ENCODE measurements around the gene MEN1.
A peak's percentile ranks its signal among the peaks of the same experiment; 100 is the strongest.

MEN1 gene

DNA sequence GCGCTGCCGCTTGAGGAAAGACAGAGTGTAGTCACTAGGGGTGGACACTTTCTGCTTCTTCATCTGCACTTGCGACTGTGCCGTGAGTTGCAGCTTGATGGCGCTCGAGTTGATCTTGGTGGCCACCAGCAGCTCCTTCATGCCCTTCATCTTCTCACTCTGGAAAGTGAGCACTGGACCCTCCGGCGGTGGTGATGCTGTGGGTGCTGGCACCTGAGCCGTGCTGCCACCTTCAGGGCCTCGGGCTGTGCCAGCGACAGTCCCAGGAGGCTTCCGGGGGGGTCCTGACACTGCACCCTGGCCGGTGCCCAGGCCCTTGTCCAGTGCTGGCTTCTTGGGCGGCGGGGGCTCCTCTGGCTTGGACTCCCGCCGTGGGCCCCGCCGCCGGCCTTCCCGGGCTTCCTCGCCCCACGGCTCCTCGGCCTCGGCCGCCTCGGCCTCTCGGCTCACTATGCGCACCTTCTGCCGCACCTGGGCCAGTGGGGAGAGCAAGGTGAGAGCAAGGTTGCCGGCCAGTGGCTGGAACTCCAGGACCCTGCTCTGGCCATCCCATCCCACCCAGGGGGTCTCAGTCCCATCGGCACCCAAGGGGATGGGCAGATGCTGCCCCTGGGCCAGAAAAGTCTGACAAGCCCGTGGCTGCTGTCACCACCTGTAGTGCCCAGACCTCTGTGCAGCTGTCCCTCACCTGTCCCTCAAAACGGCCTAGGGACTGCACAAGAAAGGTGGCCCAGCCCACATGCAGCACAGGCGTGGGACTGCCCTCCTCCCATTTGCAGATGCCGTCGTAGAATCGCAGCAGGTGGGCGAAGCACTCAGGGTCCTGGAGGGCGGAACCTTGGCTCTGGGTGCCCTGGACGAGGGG lies 5.8 kb downstream of the MEN1 start:
- peaks cover 5% of the 10 kb centered on the region for H3K4me1 ChIP-seq (ENCODE audit: insufficient read depth, poor library complexity, severe bottlenecking)
- H3K9me3 ChIP-seq (ENCODE audit: severe bottlenecking): no peaks in the 10 kb centered on the region
- H3K27ac ChIP-seq (ENCODE audit: poor library complexity, severe bottlenecking): peak overlapping the region; percentile 70
- H3K36me3 ChIP-seq (ENCODE audit: low read depth): peaks cover 26% of the 10 kb centered on the region
- no peaks in the 10 kb centered on the region for H3K27me3 ChIP-seq (ENCODE audit: insufficient read depth, poor library complexity, severe bottlenecking)
- DNase-seq (ENCODE audit: low spot score): no peak
- TF ChIP-seq, protein P1, sequence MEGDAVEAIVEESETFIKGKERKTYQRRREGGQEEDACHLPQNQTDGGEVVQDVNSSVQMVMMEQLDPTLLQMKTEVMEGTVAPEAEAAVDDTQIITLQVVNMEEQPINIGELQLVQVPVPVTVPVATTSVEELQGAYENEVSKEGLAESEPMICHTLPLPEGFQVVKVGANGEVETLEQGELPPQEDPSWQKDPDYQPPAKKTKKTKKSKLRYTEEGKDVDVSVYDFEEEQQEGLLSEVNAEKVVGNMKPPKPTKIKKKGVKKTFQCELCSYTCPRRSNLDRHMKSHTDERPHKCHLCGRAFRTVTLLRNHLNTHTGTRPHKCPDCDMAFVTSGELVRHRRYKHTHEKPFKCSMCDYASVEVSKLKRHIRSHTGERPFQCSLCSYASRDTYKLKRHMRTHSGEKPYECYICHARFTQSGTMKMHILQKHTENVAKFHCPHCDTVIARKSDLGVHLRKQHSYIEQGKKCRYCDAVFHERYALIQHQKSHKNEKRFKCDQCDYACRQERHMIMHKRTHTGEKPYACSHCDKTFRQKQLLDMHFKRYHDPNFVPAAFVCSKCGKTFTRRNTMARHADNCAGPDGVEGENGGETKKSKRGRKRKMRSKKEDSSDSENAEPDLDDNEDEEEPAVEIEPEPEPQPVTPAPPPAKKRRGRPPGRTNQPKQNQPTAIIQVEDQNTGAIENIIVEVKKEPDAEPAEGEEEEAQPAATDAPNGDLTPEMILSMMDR (IDR thresholded peaks at IDR 0.05; ENCODE audit: poor library complexity, severe bottlenecking): no peak
- ATAC-seq (ENCODE audit: low read depth): no peak
- H3K4me3 ChIP-seq (ENCODE audit: severe bottlenecking): no peak overlapping the region

DNA sequence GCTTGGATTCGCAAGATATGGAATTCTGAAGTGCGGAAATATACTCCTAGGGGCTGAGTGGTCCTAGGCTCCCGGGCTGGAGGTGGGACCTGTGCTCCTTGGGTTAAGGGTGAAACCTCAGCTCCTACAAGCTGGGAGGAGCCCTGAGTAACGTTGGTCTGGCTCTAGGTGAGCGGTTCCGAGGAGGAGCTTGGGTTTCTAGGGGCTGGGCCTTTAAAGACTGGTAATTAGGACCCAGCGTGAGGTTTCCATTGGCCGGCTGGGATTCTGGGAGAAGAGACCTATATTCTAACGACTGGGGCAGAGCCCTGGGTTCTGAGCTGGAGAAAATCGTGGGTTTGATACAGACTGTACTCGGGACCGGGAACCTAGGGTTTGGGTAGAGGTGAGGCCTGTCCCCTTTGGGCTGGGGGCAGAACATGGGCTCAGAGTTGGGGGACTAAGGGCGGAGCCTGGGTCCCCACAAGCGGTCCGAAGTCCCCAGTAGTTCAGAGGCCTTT lies 6.5 kb downstream of the MEN1 start:
- H3K36me3 ChIP-seq (ENCODE audit: low read depth): peaks cover 26% of the 10 kb centered on the region
- DNase-seq (ENCODE audit: low spot score) (no peak), ATAC-seq (ENCODE audit: low read depth) (peak; percentile 46)
- peak overlapping the region; percentile 38 for H3K4me3 ChIP-seq (ENCODE audit: severe bottlenecking)
- TF ChIP-seq, protein P1 (IDR thresholded peaks at IDR 0.05; ENCODE audit: poor library complexity, severe bottlenecking): no peak
- H3K4me1 ChIP-seq (ENCODE audit: insufficient read depth, poor library complexity, severe bottlenecking): peaks cover 5% of the 10 kb centered on the region
- H3K27ac ChIP-seq (ENCODE audit: poor library complexity, severe bottlenecking): peak overlapping the region; percentile 70
- no peaks in the 10 kb centered on the region for H3K9me3 ChIP-seq (ENCODE audit: severe bottlenecking)
- no peaks in the 10 kb centered on the region for H3K27me3 ChIP-seq (ENCODE audit: insufficient read depth, poor library complexity, severe bottlenecking)

DNA sequence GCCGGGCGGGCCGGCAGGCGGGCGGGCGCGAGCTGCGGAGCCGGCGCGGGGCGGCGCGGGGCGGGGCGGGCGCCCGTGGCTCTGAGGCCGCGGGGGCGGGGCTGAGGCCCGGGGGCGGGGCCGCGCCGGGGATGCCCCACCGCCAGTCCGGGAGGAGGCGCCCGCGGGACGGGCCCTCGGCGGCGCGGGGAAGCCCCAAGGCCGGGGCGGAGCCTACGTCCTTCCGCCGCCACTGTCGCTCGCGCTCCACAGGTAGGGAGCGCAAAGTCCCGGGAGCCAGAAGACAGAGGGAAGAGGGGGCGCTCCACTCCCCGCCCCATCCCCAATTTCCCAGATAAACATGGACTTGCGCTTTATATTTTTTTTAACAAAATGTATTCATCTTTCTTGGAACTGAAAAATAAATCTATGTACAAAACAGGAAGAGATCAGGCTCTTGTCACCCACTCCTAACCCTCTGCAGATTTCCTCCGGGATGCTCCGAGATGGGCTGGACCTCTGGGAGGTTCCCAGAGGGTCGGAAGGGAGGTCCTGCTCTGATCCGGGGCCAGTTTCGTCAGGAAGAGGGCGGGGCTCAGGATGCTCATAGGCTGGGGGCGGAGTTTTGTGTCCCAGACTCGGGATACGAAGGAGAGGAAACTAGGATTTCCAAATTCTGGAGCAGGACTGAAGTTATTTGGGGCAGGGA lies 7.0 kb downstream of the MEN1 start, which contains the start of gene MAP4K2:
TSS of gene MAP4K2 (minus strand) at position 57 of the 688 bp plus-strand sequence. CDS start 65 bp downstream, outside the sequence.
- Histone ChIP-seq H3K27ac (ENCODE audit: poor library complexity, severe bottlenecking) (peak within 1 kb of the TSS; percentile 70), H3K4me1 (ENCODE audit: insufficient read depth, poor library complexity, severe bottlenecking) (peaks cover 5% of the 10 kb centered on the region), H3K36me3 (ENCODE audit: low read depth) (peaks cover 24% of the 10 kb centered on the region), H3K9me3 (ENCODE audit: severe bottlenecking) (no peaks in the 10 kb centered on the region), H3K27me3 (ENCODE audit: insufficient read depth, poor library complexity, severe bottlenecking) (no peaks in the 10 kb centered on the region), H3K4me3 (ENCODE audit: severe bottlenecking) (peak within 1 kb of the TSS; percentile 38)
- ATAC-seq (ENCODE audit: low read depth) (peak; percentile 86), DNase-seq (ENCODE audit: low spot score) (peak; percentile 89)
- TF ChIP-seq, protein P1 (IDR thresholded peaks at IDR 0.05; ENCODE audit: poor library complexity, severe bottlenecking): peak; percentile 57

DNA sequence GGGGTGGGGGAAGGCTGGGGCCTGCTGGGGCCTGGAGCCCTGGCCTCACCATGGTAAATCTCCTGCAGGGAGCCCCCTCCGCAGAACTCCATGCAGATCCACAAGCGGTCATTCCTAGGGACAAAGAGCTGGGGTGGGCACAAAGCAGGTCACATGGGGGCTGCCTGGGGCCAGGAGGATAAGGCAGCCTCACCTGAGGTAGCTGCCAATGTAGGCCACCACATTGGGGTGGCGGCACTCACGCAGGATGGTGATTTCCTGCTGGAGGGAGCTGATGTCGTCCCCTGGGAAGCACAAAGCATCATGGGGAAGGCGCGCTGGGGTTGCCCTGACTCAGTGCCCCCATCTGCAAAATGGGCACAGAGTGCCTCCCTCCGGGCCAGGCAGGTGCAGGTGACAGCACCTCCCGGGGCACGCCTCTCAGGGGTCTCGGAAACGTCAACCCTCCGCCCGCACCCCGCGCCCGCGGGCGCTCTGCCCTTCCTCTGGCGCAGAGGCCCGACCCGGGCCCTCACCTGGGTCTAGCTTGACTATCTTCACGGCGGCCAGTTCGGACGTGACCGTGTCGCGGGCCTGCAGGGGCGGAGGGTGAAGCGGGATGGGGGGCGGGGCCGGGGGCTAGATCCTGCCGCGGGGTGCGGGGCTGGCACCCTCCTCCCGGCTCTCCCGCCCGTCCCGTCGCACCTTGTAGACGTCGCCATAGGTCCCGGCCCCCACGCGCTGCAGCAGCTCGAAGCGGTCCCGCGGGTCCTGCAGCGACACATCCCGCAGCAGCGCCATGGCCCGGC lies 7.8 kb downstream of the MEN1 start:
- Histone ChIP-seq H3K9me3 (ENCODE audit: severe bottlenecking) (no peaks in the 10 kb centered on the region), H3K4me1 (ENCODE audit: insufficient read depth, poor library complexity, severe bottlenecking) (peaks cover 5% of the 10 kb centered on the region), H3K27me3 (ENCODE audit: insufficient read depth, poor library complexity, severe bottlenecking) (no peaks in the 10 kb centered on the region), H3K27ac (ENCODE audit: poor library complexity, severe bottlenecking) (peak overlapping the region; percentile 70), H3K36me3 (ENCODE audit: low read depth) (peaks cover 22% of the 10 kb centered on the region), H3K4me3 (ENCODE audit: severe bottlenecking) (peak overlapping the region; percentile 38)
- DNase-seq (ENCODE audit: low spot score) (no peak), ATAC-seq (ENCODE audit: low read depth) (no peak)
- TF ChIP-seq, protein P1 (IDR thresholded peaks at IDR 0.05; ENCODE audit: poor library complexity, severe bottlenecking): no peak
